Type B pancreatic cell (in vitro differentiated cells): ENCODE data around the gene SPRN. TPM values are rescaled to one million over a fixed set of nuclear protein-coding genes. Genes with fewer than 3 reads are reported as not detected.
"Not testable (repeated sequence)": the region's sequence is repeated elsewhere in the genome, so short reads cannot be mapped to it uniquely, and the experiment has no call there.

ENCODE experiments used
- DNase-seq: peaks from one replicate; pipeline ENCODE4 v3.0.0; 2021; ENCODE audit warnings: mixed read lengths; ENCODE audit not compliant: unreplicated experiment; ENCODE audit errors: extremely low spot score
- H3K27ac Mint-ChIP-seq: 2 replicates; pipeline ENCODE4 v1.8.0; 2021; ENCODE audit warnings: mild to moderate bottlenecking, mixed read lengths
- H3K27me3 Mint-ChIP-seq: 2 replicates; pipeline ENCODE4 v1.8.0; 2021; ENCODE audit warnings: mixed read lengths
- H3K36me3 Mint-ChIP-seq: 2 replicates; pipeline ENCODE4 v1.8.0; 2021; ENCODE audit warnings: mixed read lengths
- H3K4me1 Mint-ChIP-seq: one replicate; pipeline ENCODE4 v1.8.0; 2021; ENCODE audit warnings: mixed read lengths; ENCODE audit not compliant: unreplicated experiment
- H3K4me3 Mint-ChIP-seq: 2 replicates; pipeline ENCODE4 v1.8.0; 2021; ENCODE audit warnings: mild to moderate bottlenecking, mixed read lengths
- H3K9me3 Mint-ChIP-seq: 2 replicates; pipeline ENCODE4 v1.8.0; 2021; ENCODE audit warnings: mixed read lengths
- total RNA-seq: library from RNA; stranded (reverse); gene quantifications from 2 replicates; pipeline ENCODE4 v1.2.1, GENCODE V29; 2021; ENCODE audit warnings: low replicate concordance
- TF ChIP-seq, protein P1 (sequence below): fragments of 200-600 bp; sonication (generic); conservative IDR thresholded peaks from 2 replicates; pipeline ENCODE4 v1.5.0; 2021; ENCODE audit warnings: antibody characterized with exemption, mild to moderate bottlenecking

SPRN gene
- total RNA-seq, 1 donor from 2014 or later = 0.56 TPM

DNA sequence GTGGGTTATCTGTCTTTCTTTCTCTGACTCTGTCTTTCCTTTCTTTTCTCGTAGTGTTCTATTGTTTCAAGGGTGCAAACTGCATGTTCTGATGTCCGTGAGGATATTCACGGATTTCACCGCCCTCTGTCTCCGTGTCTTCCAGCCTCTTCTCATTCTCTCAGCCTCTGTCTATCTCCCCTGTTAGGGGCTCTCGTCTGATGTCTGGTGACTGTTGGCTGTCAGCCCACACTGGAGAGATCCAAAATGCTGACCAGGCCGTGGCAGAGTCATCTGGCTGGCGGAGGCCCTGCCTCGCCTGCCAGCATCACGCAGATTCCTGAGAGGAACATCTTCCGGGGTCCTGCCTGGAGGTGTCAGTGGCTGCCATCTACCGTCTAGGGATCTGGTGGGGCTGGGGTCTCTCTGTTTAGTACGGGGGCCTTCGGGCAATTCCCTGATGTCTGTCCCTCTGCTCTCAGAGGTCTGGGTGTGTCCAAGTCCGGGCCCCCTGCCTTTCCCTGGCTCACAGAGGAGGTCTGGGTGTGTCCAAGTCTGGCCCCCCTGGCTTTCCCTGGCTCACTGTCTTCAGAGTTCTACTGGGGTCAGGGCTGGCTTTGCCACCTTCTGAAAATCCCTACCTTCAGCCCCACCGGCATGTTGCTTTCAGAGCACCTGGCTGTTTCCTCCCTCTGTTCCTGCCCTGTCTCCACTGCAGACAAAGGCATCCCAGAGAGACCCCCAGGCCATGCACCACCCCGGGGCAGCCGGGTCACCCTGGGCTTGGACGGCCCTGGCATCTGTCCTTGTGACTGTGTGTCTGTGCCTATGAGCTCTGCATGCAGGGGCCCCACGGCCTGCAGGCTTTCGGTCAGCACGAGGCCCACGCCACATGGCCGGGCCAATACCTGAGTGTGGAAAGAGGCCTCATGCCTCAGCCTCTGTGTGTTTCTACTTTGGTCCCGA, 15.4 kb upstream of the SPRN start:
- H3K4me1 Mint-ChIP-seq = no peaks in the 10 kb centered on the region
- H3K27me3 Mint-ChIP-seq = no peaks in the 10 kb centered on the region
- no peak overlapping the region for H3K27ac Mint-ChIP-seq
- TF ChIP-seq, protein P1, sequence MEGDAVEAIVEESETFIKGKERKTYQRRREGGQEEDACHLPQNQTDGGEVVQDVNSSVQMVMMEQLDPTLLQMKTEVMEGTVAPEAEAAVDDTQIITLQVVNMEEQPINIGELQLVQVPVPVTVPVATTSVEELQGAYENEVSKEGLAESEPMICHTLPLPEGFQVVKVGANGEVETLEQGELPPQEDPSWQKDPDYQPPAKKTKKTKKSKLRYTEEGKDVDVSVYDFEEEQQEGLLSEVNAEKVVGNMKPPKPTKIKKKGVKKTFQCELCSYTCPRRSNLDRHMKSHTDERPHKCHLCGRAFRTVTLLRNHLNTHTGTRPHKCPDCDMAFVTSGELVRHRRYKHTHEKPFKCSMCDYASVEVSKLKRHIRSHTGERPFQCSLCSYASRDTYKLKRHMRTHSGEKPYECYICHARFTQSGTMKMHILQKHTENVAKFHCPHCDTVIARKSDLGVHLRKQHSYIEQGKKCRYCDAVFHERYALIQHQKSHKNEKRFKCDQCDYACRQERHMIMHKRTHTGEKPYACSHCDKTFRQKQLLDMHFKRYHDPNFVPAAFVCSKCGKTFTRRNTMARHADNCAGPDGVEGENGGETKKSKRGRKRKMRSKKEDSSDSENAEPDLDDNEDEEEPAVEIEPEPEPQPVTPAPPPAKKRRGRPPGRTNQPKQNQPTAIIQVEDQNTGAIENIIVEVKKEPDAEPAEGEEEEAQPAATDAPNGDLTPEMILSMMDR = no peak
- peaks cover 4% of the 10 kb centered on the region for H3K36me3 Mint-ChIP-seq
- peak; percentile 67 for DNase-seq
- H3K4me3 Mint-ChIP-seq = no peak overlapping the region
- H3K9me3 Mint-ChIP-seq = peaks cover 11% of the 10 kb centered on the region

DNA sequence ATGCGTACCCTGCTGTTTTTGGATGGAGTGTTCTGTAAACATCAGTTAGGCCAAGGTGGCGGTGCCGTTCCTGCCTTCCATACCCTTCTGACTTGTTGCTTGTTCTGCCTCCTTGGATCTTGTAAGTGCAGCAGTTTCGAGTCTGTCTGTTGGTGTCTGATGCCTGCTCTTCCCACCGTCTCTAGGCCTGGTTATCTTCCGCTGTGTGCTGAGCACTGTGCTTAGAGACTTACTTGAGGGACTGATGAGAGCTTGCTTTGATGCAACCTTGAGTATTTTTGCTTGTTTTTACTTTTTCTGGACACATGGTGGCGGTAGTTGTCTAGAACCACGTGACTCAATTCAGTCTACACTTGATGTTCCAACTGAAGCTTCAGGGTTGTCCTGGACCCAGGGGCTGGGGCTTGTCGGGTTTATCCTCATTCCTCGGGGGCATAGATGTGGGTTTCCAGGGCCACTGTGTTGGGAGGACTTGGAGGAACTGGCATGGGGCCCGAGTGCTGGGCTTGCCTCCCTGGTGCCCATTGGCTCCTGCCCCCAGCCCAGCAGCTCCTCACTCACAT, 14.4 kb upstream of the SPRN start:
- Mint-ChIP-seq H3K9me3 (peaks cover 11% of the 10 kb centered on the region), H3K4me3 (no peak overlapping the region), H3K27ac (no peak overlapping the region), H3K4me1 (no peaks in the 10 kb centered on the region), H3K36me3 (peaks cover 4% of the 10 kb centered on the region), H3K27me3 (no peaks in the 10 kb centered on the region)
- DNase-seq = peak; percentile 44
- TF ChIP-seq, protein P1 = no peak

DNA sequence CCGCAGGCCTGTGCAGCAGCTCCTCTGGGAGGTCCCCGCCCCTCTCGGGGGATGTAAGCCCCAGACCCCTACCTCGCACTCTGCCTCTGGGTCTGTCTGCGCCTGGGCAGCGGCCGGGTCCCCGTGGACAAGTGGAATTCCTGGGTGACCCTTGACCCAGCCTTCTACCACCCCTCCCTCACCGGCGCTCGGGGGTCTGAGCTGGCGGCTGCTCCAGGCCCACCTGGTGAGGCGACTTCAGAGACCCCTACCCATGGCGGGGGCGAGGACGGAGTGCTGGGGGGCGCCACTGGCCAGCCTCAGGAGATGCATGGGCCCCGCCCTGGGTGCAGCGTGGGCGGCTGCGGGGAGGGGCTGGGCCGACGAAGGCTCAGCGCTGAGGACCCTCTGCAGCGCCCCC, 8.4 kb upstream of the SPRN start:
- H3K36me3 Mint-ChIP-seq, H3K9me3 Mint-ChIP-seq, H3K27me3 Mint-ChIP-seq, H3K27ac Mint-ChIP-seq, DNase-seq, H3K4me1 Mint-ChIP-seq, H3K4me3 Mint-ChIP-seq: not testable (repeated sequence)

DNA sequence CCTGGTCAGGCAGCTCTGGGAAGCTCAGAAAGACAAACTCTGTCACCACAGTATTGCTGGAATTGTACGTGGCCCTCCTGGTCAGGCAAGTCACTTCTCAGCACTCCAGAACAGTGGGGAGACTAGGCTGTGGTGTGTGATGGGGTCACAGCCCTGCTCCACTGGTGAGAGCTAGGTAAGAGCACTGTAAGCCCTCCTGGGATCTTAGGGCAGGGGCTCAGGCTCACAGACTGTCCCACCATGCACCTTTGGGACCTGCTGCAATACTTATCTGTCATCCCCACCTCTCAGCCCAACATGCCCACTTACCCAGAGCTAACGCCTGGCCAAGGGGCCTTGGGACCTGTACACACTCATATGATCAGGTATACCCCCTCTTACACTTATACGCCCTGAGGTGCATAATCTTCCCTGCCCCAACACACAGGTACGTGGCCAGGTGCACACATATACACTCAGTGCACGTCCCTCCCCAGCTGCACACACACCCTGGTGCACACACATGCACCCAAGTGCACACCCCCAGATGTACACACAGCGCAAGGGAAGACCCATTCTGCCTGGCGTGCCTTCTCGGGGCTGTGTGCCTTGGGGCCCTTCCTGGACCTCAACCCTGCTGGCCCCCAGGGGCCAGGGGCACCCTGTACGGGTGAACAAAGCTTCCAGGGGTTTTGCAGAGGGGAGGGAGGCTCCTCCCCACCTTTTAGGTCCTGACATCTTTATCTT, 7.6 kb upstream of the SPRN start:
- not testable (repeated sequence) for H3K36me3 Mint-ChIP-seq, H3K9me3 Mint-ChIP-seq, H3K27me3 Mint-ChIP-seq, H3K27ac Mint-ChIP-seq, DNase-seq, H3K4me3 Mint-ChIP-seq, H3K4me1 Mint-ChIP-seq

DNA sequence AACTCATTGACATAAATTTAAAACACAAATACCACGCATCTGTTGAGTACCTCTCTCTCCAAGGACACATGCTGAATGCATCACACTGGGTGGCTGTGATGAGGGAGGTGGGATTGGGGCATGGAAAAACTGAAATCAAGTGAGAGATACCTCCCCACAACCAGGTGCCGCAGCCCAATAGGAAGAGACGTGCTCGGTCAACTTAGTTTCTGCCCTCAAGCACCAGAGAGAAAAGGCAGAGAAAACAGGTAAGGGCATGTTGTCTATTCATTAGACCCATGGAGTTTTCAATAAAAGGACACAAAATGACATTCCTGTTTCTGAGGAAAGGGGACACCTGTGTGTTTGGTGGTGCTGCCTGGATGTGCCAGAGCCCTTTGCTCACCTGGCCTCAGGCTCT, 5.1 kb upstream of the SPRN start:
- H3K4me1 Mint-ChIP-seq, H3K4me3 Mint-ChIP-seq, H3K9me3 Mint-ChIP-seq, DNase-seq, H3K36me3 Mint-ChIP-seq, H3K27ac Mint-ChIP-seq, H3K27me3 Mint-ChIP-seq: not testable (repeated sequence)

DNA sequence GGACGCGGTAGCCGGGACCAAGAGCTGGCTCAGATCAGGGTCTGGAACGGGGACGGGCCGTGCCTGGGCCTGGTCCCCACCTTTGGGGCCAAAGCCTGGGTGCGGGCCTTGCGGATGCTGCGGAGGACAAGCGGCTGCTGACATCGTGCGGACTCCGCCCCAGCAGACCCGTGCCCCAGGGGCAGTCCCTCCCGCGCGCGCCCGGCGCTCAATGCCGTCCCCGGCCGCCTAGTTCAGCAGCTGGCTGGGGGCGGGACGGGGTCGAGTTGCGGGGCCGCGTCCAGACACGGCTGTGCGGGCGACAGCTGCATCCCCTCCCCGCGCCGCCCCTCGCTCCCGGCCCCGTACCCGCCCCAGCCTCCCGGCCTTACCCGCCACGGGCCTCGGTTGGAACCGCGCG, 323 bp downstream of the SPRN start:
- not testable (repeated sequence) for DNase-seq

DNA sequence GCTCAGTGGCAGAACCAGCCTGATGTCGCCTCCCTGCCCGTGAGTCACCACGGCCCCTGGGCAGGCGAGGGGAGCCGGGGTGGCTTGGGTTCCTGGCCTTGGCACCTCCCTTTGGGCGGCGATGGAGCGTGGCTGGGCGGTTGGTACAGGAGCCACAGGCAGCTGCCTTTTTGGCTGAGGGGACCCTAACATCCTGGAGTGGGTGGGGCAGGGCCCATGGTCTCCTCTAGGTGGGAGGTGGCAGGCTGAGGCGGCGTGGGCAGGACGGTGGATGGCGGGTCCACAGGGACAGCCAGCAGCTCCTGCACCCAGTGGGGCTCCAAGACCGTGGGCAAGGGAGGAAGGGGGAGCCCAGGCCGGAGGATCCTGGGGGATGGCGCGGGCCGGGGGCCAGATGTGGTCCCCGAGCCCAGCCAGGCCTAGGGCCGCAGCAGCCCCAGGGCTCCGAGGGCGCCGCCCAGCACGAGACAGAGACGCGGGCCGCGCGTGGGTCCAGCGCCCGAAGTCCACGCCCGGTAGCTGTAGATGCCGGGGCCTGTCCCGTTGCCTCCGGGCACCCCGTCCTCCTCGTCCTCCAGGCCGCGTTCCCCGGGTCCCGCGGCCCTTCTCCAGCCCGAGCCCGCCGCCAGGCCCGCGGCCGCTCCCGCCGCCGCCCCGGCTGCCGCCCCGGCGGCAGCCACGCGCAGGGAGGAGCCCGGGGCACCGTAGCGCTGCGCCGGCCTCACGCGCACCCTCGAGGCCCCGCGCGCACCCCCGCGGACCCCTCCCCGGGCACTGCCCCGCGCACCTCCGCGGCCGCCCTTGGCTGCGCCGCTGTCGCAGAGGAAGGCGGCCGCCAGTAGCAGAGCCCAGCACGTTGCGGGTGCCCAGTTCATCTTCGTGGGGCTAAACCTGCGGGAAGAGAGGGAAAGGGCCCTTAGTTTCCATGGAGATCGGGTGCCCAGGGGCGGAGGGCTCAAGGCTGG, 1.3 kb downstream of the SPRN start:
- Mint-ChIP-seq H3K4me1 (no peaks in the 10 kb centered on the region), H3K9me3 (no peaks in the 10 kb centered on the region), H3K4me3 (peak overlapping the region; percentile 49), H3K36me3 (peaks cover 4% of the 10 kb centered on the region), H3K27me3 (peaks cover 6% of the 10 kb centered on the region), H3K27ac (no peak overlapping the region)
- TF ChIP-seq, protein P1 = no peak
- DNase-seq = no peak

More for the DNA sequence above, 323 bp downstream of the SPRN start:
- not testable (repeated sequence) for H3K36me3 Mint-ChIP-seq, H3K9me3 Mint-ChIP-seq, H3K27ac Mint-ChIP-seq, H3K27me3 Mint-ChIP-seq, H3K4me1 Mint-ChIP-seq, H3K4me3 Mint-ChIP-seq
